GM23338 (cell line): Measurements from ENCODE around the gene MRPS11. TPM values are rescaled to one million over a fixed set of nuclear protein-coding genes. Genes with fewer than 3 reads are reported as not detected.

Source experiments
- ATAC-seq: fragments of 200-7000 bp; cut with Tn5 transposase; 3 replicates; pipeline ENCODE4 v1.9.1; 2020
- DNase-seq: peaks from one replicate; pipeline ENCODE4 v3.0.0-alpha.2; 2015; ENCODE audit warnings: low spot score
- H2AFZ ChIP-seq: fragments of 200-600 bp; sonication (generic); 2 replicates; pipeline ENCODE4 v1.8.0; 2016; ENCODE audit warnings: antibody characterized with exemption, mild to moderate bottlenecking, moderate library complexity
- H3F3A ChIP-seq: fragments of 200-600 bp; sonication (generic); replicated peaks from 2 replicates; pipeline ENCODE4 v1.8.0; 2017; ENCODE audit warnings: antibody characterized with exemption, mixed run types, low read depth
- H3K27ac ChIP-seq: fragments of 200-600 bp; sonication (generic); 2 replicates; pipeline ENCODE4 v1.6.1; 2016; ENCODE audit warnings: low read depth
- H3K27me3 ChIP-seq: fragments of 200-600 bp; sonication (generic); 2 replicates; pipeline ENCODE4 v1.8.0; 2016; ENCODE audit warnings: mild to moderate bottlenecking, mixed run types, moderate library complexity; ENCODE audit not compliant: insufficient read depth
- H3K36me3 ChIP-seq: fragments of 200-600 bp; sonication (generic); 2 replicates; pipeline ENCODE4 v1.8.0; 2016; ENCODE audit warnings: mild to moderate bottlenecking; ENCODE audit not compliant: insufficient read depth
- H3K4me1 ChIP-seq: fragments of 200-600 bp; sonication (generic); 2 replicates; pipeline ENCODE4 v1.8.0; 2016; ENCODE audit warnings: mild to moderate bottlenecking, moderate library complexity; ENCODE audit not compliant: insufficient read depth
- H3K4me2 ChIP-seq: fragments of 200-600 bp; sonication (generic); 2 replicates; pipeline ENCODE4 v1.7.1; 2017; ENCODE audit warnings: mixed run types
- H3K4me3 ChIP-seq: fragments of 200-600 bp; sonication (generic); 2 replicates; pipeline ENCODE4 v1.6.1; 2016; ENCODE audit warnings: mixed run types
- H3K79me2 ChIP-seq: fragments of 200-600 bp; sonication (generic); replicated peaks from 2 replicates; pipeline ENCODE4 v1.8.0; 2017; ENCODE audit warnings: mild to moderate bottlenecking; ENCODE audit not compliant: insufficient read depth
- H3K9me2 ChIP-seq: fragments of 200-600 bp; sonication (generic); 2 replicates; pipeline ENCODE4 v1.8.0; 2017; ENCODE audit not compliant: insufficient read depth
- H4K20me1 ChIP-seq: fragments of 200-600 bp; sonication (generic); replicated peaks from 2 replicates; pipeline ENCODE4 v1.8.0; 2017; ENCODE audit warnings: mild to moderate bottlenecking; ENCODE audit not compliant: insufficient read depth
- H3K27ac Mint-ChIP-seq: 2 replicates; pipeline ENCODE4 v1.8.0; 2020; ENCODE audit warnings: inconsistent platforms, mild to moderate bottlenecking, moderate library complexity, mixed read lengths
- H3K27me3 Mint-ChIP-seq: 3 replicates; pipeline ENCODE4 v1.8.0; 2022; ENCODE audit warnings: low read depth, mild to moderate bottlenecking, moderate library complexity, mixed read lengths, inconsistent platforms; ENCODE audit not compliant: insufficient read depth, poor library complexity
- H3K36me3 Mint-ChIP-seq: 3 replicates; pipeline ENCODE4 v1.8.0; 2021; ENCODE audit warnings: low read depth, mild to moderate bottlenecking, inconsistent platforms, moderate library complexity, mixed read lengths
- H3K4me1 Mint-ChIP-seq: 3 replicates; pipeline ENCODE4 v1.8.0; 2020; ENCODE audit warnings: mild to moderate bottlenecking, inconsistent platforms, mixed read lengths
- H3K4me3 Mint-ChIP-seq: 3 replicates; pipeline ENCODE4 v1.8.0; 2021; ENCODE audit warnings: moderate library complexity, mild to moderate bottlenecking, inconsistent platforms, mixed read lengths
- H3K9me3 Mint-ChIP-seq: 3 replicates; pipeline ENCODE4 v1.8.0; 2020; ENCODE audit warnings: moderate library complexity, mild to moderate bottlenecking, inconsistent platforms, mixed read lengths
- CREB1 ChIP-seq: fragments of 250-450 bp; sonication (Bioruptor Pico); IDR thresholded peaks from 2 replicates; pipeline ENCODE4 v1.5.0; 2020; ENCODE audit warnings: low read depth, mild to moderate bottlenecking, moderate library complexity
- EZH2 ChIP-seq: fragments of 200-600 bp; sonication (generic); IDR thresholded peaks from one replicate; pipeline ENCODE4 v1.8.0; 2017; ENCODE audit warnings: antibody characterized with exemption, mild to moderate bottlenecking, low read depth; ENCODE audit not compliant: unreplicated experiment
- EZH2phosphoT487 ChIP-seq: fragments of 200-600 bp; sonication (generic); IDR thresholded peaks from one replicate; pipeline ENCODE4 v1.8.1; 2018; ENCODE audit warnings: antibody characterized with exemption; ENCODE audit not compliant: unreplicated experiment
- JUNB ChIP-seq: IDR thresholded peaks from one replicate; pipeline ENCODE4 v1.6.1; 2016; ENCODE audit warnings: antibody characterized with exemption; ENCODE audit not compliant: unreplicated experiment
- NANOG ChIP-seq: IDR thresholded peaks from 2 replicates; pipeline ENCODE4 v1.6.1; 2016; ENCODE audit warnings: antibody characterized with exemption, borderline replicate concordance
- POLR2AphosphoS5 ChIP-seq: IDR thresholded peaks from 2 replicates; pipeline ENCODE4 v1.6.1; 2016; ENCODE audit warnings: antibody characterized with exemption, low read depth
- STAT1 ChIP-seq: IDR thresholded peaks from one replicate; pipeline ENCODE4 v1.6.1; 2016; ENCODE audit warnings: antibody characterized with exemption; ENCODE audit not compliant: unreplicated experiment
- ZNF114 ChIP-seq: fragments of 250-450 bp; sonication (Bioruptor Pico); IDR thresholded peaks from 2 replicates; pipeline ENCODE4 v1.5.0; 2020; ENCODE audit warnings: mild to moderate bottlenecking, moderate library complexity
- ZNF331 ChIP-seq: fragments of 250-450 bp; sonication (Bioruptor Pico); IDR thresholded peaks from 2 replicates; pipeline ENCODE4 v1.5.0; 2020; ENCODE audit warnings: low read depth, mild to moderate bottlenecking, moderate library complexity
- polyA plus RNA-seq: library from polyadenylated mRNA; unstranded; fragments of >200 nt; fragmentation: Nextera tagmentation; extraction: Ambion mirVana; gene quantifications from 2 replicates; pipeline ENCODE4 v1.2.1, GENCODE V29; 2016
- total RNA-seq: library from RNA; depleted of rRNA; stranded (reverse); fragments of >200 nt; shearing (Covaris generic); gene quantifications from 2 replicates; pipeline ENCODE4 v1.2.3, GENCODE V29; 2014
- TF ChIP-seq, protein P1 (sequence below), 2 experiments: fragments of 200-600 bp in 1 of 2; sonication (generic) in 1 of 2; conservative IDR thresholded peaks; 2 replicates each; pipeline versions ENCODE4 v1.5.1 to v1.6.1; 2016 to 2017; ENCODE audit warnings: antibody characterized with exemption in 2 of 2, low read depth in 2 of 2, mild to moderate bottlenecking in 2 of 2, moderate library complexity in 1 of 2
- TF ChIP-seq, protein P2 (sequence below): fragments of 250-450 bp; sonication (Bioruptor Pico); IDR thresholded peaks from 2 replicates; pipeline ENCODE4 v1.5.0; 2020; ENCODE audit warnings: mild to moderate bottlenecking, moderate library complexity
- TF ChIP-seq, protein P3 (sequence below): IDR thresholded peaks from one replicate; pipeline ENCODE4 v1.6.1; 2018; ENCODE audit warnings: antibody characterized with exemption; ENCODE audit not compliant: unreplicated experiment
- TF ChIP-seq, protein P4 (sequence below): IDR thresholded peaks from 2 replicates; pipeline ENCODE4 v1.6.1; 2016; ENCODE audit warnings: antibody characterized with exemption

MRPS11 gene
- total and polyA plus RNA-seq, 2 experiments from 2014 or later: 35.8 to 57.9 TPM

DNA sequence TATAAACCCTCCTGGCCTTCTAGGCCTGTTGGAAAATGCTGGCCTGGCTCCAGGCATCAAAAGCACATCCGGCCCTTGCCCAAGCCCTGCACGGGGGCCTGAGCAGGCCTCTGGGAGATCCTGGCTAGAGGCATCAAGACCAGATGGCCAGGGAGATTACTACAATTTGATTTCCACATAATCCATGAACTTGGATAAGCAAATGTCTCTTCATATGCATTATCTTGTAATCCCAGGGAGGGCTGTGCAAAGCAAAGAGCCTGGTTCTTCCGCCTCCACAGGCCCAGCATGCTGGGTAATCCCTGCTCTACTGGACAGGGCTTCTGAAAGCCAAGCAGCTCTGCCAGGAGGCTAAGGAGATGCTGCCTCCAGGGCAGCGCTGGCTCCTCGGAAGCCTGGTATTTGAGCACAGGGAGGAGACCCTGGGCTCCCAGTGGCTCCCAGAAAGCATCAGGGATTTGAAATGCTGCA lies 18.5 kb upstream of the MRPS11 start:
- H3K27me3 ChIP-seq: peaks cover 7% of the 10 kb centered on the region
- no peaks in the 10 kb centered on the region for H3K9me2 ChIP-seq
- H3K36me3 ChIP-seq: 0 out of 2 replicates have a peak, but pooled peaks cover 3% of the 10 kb centered on the region
- Mint-ChIP-seq H3K4me3 (no peak overlapping the region), H3K27me3 (peaks cover 4% of the 10 kb centered on the region), H3K27ac (no peak overlapping the region), H3K4me1 (peaks cover 7% of the 10 kb centered on the region), H3K9me3 (peaks cover 3% of the 10 kb centered on the region), H3K36me3 (no peaks in the 10 kb centered on the region)
- no peak for ATAC-seq
- H3K4me1 ChIP-seq: peaks cover 7% of the 10 kb centered on the region; the same call in 1 of the 2 replicates
- H2AFZ ChIP-seq: no peak overlapping the region
- no peaks in the 10 kb centered on the region for H3K79me2 ChIP-seq
- DNase-seq: no peak
- H3K27ac ChIP-seq: no peak overlapping the region
- TF ChIP-seq, protein P1, sequence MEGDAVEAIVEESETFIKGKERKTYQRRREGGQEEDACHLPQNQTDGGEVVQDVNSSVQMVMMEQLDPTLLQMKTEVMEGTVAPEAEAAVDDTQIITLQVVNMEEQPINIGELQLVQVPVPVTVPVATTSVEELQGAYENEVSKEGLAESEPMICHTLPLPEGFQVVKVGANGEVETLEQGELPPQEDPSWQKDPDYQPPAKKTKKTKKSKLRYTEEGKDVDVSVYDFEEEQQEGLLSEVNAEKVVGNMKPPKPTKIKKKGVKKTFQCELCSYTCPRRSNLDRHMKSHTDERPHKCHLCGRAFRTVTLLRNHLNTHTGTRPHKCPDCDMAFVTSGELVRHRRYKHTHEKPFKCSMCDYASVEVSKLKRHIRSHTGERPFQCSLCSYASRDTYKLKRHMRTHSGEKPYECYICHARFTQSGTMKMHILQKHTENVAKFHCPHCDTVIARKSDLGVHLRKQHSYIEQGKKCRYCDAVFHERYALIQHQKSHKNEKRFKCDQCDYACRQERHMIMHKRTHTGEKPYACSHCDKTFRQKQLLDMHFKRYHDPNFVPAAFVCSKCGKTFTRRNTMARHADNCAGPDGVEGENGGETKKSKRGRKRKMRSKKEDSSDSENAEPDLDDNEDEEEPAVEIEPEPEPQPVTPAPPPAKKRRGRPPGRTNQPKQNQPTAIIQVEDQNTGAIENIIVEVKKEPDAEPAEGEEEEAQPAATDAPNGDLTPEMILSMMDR (conservative IDR thresholded peaks at IDR 0.05; ENCODE audit: low read depth in 2 of 2): no peak
- no peak for TF ChIP-seq CREB1 (CRISPR knock-in tag)
- no peak for TF ChIP-seq ZNF114 (CRISPR knock-in tag)
- TF ChIP-seq, protein P2, sequence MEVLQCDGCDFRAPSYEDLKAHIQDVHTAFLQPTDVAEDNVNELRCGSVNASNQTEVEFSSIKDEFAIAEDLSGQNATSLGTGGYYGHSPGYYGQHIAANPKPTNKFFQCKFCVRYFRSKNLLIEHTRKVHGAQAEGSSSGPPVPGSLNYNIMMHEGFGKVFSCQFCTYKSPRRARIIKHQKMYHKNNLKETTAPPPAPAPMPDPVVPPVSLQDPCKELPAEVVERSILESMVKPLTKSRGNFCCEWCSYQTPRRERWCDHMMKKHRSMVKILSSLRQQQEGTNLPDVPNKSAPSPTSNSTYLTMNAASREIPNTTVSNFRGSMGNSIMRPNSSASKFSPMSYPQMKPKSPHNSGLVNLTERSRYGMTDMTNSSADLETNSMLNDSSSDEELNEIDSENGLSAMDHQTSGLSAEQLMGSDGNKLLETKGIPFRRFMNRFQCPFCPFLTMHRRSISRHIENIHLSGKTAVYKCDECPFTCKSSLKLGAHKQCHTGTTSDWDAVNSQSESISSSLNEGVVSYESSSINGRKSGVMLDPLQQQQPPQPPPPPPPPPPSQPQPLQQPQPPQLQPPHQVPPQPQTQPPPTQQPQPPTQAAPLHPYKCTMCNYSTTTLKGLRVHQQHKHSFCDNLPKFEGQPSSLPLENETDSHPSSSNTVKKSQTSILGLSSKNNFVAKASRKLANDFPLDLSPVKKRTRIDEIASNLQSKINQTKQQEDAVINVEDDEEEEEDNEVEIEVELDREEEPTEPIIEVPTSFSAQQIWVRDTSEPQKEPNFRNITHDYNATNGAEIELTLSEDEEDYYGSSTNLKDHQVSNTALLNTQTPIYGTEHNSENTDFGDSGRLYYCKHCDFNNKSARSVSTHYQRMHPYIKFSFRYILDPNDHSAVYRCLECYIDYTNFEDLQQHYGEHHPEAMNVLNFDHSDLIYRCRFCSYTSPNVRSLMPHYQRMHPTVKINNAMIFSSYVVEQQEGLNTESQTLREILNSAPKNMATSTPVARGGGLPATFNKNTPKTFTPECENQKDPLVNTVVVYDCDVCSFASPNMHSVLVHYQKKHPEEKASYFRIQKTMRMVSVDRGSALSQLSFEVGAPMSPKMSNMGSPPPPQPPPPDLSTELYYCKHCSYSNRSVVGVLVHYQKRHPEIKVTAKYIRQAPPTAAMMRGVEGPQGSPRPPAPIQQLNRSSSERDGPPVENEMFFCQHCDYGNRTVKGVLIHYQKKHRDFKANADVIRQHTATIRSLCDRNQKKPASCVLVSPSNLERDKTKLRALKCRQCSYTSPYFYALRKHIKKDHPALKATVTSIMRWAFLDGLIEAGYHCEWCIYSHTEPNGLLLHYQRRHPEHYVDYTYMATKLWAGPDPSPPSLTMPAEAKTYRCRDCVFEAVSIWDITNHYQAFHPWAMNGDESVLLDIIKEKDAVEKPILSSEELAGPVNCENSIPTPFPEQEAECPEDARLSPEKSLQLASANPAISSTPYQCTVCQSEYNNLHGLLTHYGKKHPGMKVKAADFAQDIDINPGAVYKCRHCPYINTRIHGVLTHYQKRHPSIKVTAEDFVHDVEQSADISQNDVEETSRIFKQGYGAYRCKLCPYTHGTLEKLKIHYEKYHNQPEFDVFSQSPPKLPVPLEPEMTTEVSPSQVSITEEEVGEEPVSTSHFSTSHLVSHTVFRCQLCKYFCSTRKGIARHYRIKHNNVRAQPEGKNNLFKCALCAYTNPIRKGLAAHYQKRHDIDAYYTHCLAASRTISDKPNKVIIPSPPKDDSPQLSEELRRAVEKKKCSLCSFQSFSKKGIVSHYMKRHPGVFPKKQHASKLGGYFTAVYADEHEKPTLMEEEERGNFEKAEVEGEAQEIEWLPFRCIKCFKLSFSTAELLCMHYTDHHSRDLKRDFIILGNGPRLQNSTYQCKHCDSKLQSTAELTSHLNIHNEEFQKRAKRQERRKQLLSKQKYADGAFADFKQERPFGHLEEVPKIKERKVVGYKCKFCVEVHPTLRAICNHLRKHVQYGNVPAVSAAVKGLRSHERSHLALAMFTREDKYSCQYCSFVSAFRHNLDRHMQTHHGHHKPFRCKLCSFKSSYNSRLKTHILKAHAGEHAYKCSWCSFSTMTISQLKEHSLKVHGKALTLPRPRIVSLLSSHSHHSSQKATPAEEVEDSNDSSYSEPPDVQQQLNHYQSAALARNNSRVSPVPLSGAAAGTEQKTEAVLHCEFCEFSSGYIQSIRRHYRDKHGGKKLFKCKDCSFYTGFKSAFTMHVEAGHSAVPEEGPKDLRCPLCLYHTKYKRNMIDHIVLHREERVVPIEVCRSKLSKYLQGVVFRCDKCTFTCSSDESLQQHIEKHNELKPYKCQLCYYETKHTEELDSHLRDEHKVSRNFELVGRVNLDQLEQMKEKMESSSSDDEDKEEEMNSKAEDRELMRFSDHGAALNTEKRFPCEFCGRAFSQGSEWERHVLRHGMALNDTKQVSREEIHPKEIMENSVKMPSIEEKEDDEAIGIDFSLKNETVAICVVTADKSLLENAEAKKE (CRISPR knock-in tag): no peak
- TF ChIP-seq POLR2AphosphoS5: no peak
- no peak for TF ChIP-seq ZNF331 (CRISPR knock-in tag)
- TF ChIP-seq, protein P3, sequence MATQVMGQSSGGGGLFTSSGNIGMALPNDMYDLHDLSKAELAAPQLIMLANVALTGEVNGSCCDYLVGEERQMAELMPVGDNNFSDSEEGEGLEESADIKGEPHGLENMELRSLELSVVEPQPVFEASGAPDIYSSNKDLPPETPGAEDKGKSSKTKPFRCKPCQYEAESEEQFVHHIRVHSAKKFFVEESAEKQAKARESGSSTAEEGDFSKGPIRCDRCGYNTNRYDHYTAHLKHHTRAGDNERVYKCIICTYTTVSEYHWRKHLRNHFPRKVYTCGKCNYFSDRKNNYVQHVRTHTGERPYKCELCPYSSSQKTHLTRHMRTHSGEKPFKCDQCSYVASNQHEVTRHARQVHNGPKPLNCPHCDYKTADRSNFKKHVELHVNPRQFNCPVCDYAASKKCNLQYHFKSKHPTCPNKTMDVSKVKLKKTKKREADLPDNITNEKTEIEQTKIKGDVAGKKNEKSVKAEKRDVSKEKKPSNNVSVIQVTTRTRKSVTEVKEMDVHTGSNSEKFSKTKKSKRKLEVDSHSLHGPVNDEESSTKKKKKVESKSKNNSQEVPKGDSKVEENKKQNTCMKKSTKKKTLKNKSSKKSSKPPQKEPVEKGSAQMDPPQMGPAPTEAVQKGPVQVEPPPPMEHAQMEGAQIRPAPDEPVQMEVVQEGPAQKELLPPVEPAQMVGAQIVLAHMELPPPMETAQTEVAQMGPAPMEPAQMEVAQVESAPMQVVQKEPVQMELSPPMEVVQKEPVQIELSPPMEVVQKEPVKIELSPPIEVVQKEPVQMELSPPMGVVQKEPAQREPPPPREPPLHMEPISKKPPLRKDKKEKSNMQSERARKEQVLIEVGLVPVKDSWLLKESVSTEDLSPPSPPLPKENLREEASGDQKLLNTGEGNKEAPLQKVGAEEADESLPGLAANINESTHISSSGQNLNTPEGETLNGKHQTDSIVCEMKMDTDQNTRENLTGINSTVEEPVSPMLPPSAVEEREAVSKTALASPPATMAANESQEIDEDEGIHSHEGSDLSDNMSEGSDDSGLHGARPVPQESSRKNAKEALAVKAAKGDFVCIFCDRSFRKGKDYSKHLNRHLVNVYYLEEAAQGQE: no peak
- TF ChIP-seq, protein P4, sequence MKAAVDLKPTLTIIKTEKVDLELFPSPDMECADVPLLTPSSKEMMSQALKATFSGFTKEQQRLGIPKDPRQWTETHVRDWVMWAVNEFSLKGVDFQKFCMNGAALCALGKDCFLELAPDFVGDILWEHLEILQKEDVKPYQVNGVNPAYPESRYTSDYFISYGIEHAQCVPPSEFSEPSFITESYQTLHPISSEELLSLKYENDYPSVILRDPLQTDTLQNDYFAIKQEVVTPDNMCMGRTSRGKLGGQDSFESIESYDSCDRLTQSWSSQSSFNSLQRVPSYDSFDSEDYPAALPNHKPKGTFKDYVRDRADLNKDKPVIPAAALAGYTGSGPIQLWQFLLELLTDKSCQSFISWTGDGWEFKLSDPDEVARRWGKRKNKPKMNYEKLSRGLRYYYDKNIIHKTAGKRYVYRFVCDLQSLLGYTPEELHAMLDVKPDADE: no peak
- TF ChIP-seq EZH2: no peak
- no peak for TF ChIP-seq NANOG
- no peak for TF ChIP-seq EZH2phosphoT487
- no peak for TF ChIP-seq JUNB
- TF ChIP-seq STAT1: no peak
- H3K4me3 ChIP-seq: no peak overlapping the region
- H4K20me1 ChIP-seq: no peaks in the 10 kb centered on the region
- no peaks in the 10 kb centered on the region for H3F3A ChIP-seq
- no peak overlapping the region for H3K4me2 ChIP-seq
